NB4 (cell line): ENCODE measurements around the gene SELENOP.

ENCODE experiments used
- DNase-seq: peaks from one replicate; pipeline ENCODE4 v3.0.0; 2010; ENCODE audit warnings: low read depth
- H3K4me3 ChIP-seq: one replicate; pipeline ENCODE4 v1.5.1; 2011; ENCODE audit warnings: mild to moderate bottlenecking, low read depth, low read length, moderate library complexity
- MYC ChIP-seq: IDR thresholded peaks from 2 replicates; pipeline ENCODE4 v1.6.1; 2011; ENCODE audit warnings: low read depth, low read length
- POLR2A ChIP-seq: IDR thresholded peaks from 2 replicates; pipeline ENCODE4 v1.6.1; 2011; ENCODE audit warnings: mild to moderate bottlenecking; ENCODE audit not compliant: insufficient read length; ENCODE audit errors: extremely low read depth
- TF ChIP-seq, protein P1 (sequence below): IDR thresholded peaks from one replicate; pipeline ENCODE4 v1.5.1; 2012; ENCODE audit warnings: low read depth, low read length
- TF ChIP-seq, protein P2 (sequence below): IDR thresholded peaks from 2 replicates; pipeline ENCODE4 v1.6.1; 2011; ENCODE audit warnings: low read depth, low read length

The SELENOP gene

DNA sequence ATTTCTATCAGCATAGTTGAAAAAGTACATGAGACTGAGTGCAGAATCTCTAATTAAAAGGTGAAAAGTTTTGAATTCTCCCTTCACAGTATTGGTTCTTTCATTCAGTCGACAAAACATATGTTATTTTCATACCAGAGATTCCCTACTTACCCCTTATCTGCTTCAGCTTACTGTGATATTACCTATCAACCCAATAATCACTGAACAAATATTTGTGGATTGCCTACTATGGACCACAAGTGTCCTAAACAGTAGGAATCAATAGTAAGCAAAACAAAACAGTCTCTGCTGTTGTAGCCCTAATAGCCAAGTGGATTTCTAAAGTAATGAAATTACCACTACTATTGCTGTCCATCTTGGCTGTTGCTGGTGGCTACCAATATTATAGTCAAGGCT lies 43.6 kb downstream of the SELENOP start:
- H3K4me3 ChIP-seq, result no peak overlapping the region
- TF ChIP-seq MYC, result no peak
- TF ChIP-seq POLR2A, result no peak
- TF ChIP-seq, protein P1, sequence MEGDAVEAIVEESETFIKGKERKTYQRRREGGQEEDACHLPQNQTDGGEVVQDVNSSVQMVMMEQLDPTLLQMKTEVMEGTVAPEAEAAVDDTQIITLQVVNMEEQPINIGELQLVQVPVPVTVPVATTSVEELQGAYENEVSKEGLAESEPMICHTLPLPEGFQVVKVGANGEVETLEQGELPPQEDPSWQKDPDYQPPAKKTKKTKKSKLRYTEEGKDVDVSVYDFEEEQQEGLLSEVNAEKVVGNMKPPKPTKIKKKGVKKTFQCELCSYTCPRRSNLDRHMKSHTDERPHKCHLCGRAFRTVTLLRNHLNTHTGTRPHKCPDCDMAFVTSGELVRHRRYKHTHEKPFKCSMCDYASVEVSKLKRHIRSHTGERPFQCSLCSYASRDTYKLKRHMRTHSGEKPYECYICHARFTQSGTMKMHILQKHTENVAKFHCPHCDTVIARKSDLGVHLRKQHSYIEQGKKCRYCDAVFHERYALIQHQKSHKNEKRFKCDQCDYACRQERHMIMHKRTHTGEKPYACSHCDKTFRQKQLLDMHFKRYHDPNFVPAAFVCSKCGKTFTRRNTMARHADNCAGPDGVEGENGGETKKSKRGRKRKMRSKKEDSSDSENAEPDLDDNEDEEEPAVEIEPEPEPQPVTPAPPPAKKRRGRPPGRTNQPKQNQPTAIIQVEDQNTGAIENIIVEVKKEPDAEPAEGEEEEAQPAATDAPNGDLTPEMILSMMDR, result no peak
- TF ChIP-seq, protein P2, sequence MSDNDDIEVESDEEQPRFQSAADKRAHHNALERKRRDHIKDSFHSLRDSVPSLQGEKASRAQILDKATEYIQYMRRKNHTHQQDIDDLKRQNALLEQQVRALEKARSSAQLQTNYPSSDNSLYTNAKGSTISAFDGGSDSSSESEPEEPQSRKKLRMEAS, result no peak
- DNase-seq, result no peak

DNA sequence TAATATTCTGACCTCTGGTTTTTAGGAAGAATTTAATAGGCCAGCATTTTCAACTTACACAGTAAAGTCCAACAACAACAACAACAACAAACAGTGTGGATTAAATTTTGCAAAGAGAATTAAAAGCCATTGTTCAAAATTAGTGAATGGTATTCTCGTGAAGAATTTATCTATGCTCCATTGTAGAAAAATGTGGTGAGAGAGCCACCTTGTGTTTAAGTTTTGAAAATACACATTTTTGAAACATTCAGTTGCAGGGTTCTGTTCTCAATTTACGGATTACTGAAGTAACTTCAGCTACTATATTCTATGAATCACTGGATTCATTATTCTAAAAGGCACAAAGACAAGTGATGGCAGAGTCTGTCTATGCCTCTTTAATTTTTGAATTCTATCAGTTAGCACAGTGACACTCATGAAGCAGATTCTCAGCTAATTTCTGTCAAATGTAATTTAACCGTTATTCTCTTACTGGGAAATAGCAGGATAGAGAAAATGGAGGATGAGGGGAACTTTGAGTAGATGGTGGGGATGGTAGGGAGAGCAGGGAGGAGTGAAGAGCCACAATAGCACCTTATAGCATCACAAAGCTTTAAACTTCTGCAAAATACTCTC lies 44.1 kb downstream of the SELENOP start:
- no peak overlapping the region for H3K4me3 ChIP-seq
- no peak for TF ChIP-seq POLR2A
- TF ChIP-seq, protein P2, result no peak
- TF ChIP-seq, protein P1, result no peak
- peak; percentile 41 for DNase-seq

DNA sequence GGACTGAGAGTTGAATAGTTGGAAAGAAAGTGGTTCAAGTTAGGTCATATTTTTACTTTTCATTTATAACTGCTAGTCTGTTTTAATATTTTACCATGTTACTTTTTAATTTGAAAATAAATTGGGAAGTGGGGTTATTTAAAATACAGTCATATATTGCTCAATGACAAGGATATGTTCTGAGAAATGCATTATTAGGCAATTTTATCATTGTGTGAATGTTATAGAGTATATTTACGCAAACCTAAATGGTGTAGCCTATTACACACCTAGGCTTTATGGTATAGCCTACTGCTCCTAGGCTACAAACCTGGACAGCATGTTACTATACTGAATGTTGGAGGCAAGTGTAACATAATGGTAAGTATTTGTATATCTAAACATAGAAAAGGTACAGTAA lies 49.9 kb downstream of the SELENOP start:
- no peak for TF ChIP-seq MYC
- no peak overlapping the region for H3K4me3 ChIP-seq
- no peak for DNase-seq

DNA sequence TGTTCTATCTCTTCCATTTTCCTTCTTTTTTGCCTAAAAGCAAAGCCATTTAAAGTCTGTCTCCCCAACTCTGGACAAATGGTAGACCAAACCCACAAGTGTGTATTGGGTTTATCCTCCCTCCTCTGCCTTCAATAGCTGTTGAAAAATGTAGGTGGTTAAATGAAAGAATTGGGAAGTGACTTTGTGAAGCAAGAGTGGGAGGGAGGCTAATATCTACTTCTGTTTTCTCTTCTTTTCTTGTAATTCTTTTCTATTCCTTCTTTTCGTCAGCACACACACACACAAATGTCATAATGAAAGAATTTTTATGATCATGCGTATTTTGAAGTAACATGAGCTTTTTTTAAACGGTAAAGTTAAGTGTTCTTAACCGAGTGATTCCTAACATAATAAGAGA lies 51.3 kb downstream of the SELENOP start:
- no peak overlapping the region for H3K4me3 ChIP-seq
- TF ChIP-seq POLR2A (no peak), MYC (no peak)
- TF ChIP-seq, protein P1, result no peak
- no peak for DNase-seq

DNA sequence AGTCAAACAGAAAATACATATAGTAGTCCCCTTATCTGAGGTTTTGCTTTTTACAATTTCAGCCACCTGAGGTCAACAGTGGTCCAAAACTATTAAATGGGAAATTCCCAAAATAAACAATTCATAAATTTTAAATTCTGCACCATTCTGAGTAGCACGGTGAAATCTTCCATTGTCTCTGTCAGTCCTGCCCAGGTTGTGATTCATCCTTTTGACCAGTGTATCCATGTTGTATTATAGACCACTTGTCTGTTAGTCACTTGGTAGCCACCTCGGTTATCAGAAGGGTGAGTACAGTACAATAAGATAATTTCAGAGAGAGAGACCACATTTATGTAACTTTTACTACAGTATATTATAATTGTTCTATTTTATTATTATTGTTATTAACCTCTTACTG lies 52.2 kb downstream of the SELENOP start:
- no peak overlapping the region for H3K4me3 ChIP-seq
- TF ChIP-seq, protein P2, result no peak
- TF ChIP-seq MYC (no peak), POLR2A (no peak)
- TF ChIP-seq, protein P1, result no peak
- DNase-seq, result no peak

DNA sequence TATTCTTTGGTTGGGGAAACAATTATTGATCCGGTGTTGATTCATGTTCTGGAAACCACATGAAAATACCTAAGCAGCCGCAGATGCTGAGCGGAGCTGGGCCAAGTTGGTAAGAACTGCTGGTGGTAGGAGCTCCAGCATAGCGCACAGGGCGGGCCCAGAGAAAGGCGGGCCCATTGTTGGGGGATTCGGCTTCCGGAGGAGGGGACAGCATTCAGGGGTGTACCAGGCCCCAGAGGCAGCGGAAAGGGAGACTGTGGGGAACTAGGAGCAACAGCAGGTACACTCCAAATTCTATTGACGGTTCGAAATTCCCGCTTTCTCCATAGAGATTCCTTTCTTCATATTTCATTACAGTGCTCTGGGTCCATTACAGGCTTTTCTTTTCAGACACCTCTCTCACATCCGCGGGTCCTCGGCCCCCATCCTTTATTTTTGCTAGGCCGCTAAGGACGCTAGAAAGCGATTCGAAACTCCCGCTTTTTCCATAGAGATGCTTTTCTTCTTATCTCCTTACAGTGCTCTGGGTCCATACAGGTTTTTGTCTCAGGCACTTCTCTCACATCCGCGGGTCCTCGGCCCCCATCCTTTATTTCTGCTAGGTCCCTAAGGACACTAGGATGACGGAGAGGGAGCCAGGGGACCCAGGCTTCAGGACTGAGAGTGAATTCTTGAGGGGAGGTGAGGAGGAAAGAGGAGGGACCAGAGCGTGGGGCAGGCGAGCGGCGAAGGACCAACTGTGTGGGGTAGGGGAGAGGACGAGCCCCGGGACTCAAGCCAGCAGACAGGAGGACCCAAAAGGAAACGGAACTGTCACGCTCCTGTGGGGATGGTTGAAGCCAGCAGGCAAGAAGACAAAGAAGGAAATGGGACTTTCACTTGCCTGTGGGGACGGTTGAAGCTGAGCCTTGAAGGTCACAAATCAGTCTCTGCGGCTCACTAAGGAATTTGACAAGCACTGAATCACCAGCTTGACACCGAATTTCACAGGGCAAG lies 54.8 kb downstream of the SELENOP start, which contains the start of gene CCDC152:
TSS of gene CCDC152 (plus strand) at position 213 of the 996 bp plus-strand sequence. CDS start 2,304 bp downstream, outside the sequence.
- no peak for TF ChIP-seq POLR2A
- TF ChIP-seq, protein P1, result no peak
- TF ChIP-seq, protein P2, result no peak
- no peak for TF ChIP-seq MYC
- DNase-seq, result no peak
- no peak within 1 kb of the TSS for H3K4me3 ChIP-seq
